SK-N-MC (cell line): ENCODE results near the gene ZNF615.

Source experiments
- EZH2 ChIP-seq: fragments of 200-600 bp; sonication (generic); IDR thresholded peaks from one replicate; pipeline ENCODE4 v1.6.1; 2017; ENCODE audit warnings: antibody characterized with exemption
- FOXP2 ChIP-seq: optimal IDR thresholded peaks from 2 replicates; pipeline ENCODE3; 2011; ENCODE audit warnings: mild to moderate bottlenecking, moderate library complexity; ENCODE audit not compliant: insufficient read depth; ENCODE audit errors: extremely low read length, control extremely low read depth
- POLR2AphosphoS5 ChIP-seq: IDR thresholded peaks from 2 replicates; pipeline ENCODE4 v1.6.1; 2012; ENCODE audit warnings: mild to moderate bottlenecking, low read depth, low read length, borderline replicate concordance

DNA sequence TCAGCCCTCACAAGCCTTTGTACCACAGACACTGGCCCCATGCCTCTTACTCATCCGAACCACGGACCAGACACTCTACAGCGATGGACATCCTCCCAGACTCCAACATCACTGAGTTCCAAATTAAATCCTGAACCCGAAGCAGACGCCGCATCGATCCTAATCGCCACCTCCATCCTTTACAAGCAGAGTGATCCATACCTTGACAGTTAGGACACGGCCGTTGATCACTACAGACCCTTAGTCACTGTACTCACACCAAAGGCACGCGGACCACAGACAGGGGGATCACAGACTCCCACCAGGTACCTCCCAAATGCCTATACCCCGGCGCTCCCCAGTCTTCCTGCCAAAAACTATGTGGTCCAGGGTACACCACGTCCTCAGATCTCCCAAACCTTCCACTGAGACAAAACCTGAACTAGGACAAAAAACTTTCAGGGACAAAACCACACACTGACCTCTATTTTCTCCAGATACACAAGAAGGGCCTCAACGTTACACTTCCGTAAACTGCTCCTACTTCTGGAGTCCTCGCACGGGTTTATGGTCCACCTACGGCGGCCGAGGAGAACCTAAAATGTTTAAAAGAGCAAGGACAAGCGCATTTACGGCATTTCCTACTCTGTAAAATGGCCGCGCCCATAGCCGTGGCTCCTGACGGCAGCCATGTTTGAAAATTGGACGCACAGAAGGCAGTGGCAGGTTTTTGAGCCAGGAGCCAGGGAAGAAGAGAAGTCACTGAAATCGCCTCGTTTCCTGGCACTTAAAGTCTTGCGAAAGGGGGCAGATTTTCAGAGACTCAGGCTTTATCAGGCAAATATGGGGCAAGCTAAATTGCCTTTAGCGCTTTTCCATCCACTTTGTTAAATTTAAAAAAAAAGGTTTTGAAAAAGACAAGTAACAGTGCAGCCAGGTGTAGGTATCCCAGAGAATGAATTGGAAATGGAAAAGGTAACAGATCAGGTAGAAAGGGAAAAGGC is 21.4 kb downstream of the ZNF615 start, which contains the start of gene ZNF350:
- TF ChIP-seq POLR2AphosphoS5, result peak; percentile 63
- TF ChIP-seq EZH2, result no peak
- no peak for TF ChIP-seq FOXP2
